RPMI8226 (cell line): ENCODE measurements around the gene VMP1.

Experiments
- DNase-seq: peaks from one replicate; pipeline ENCODE4 v3.0.0-alpha.2; 2015

The VMP1 gene

GRCh38 chr17:59707149-59707970, at the start of gene VMP1, which contains the start of gene PTRH2:
Gene VMP1, plus strand, starts transcription at chr17:59707654. Its CDS starts 23,793 bp downstream, at chr17:59731447.
Gene PTRH2, minus strand, starts transcription at chr17:59707430. Its CDS starts 9,452 bp downstream, at chr17:59697978.
- peak; percentile 99 for DNase-seq

- DNase-seq = no peak
Observed at GRCh38 chr17:59666235-59666634, 41.2 kb upstream of the VMP1 start.

GRCh38 chr17:59668816-59669215, 38.6 kb upstream of the VMP1 start:
- DNase-seq = no peak

- no peak for DNase-seq
Observed at GRCh38 chr17:59669411-59669810, 38.0 kb upstream of the VMP1 start.

GRCh38 chr17:59669944-59670343, 37.5 kb upstream of the VMP1 start:
- DNase-seq = no peak

- no peak for DNase-seq
Observed at GRCh38 chr17:59671386-59671785, 36.1 kb upstream of the VMP1 start.

GRCh38 chr17:59675231-59675630, 32.2 kb upstream of the VMP1 start:
- no peak for DNase-seq

- no peak for DNase-seq
Observed at GRCh38 chr17:59676716-59677115, 30.7 kb upstream of the VMP1 start.

GRCh38 chr17:59678918-59679317, 28.5 kb upstream of the VMP1 start:
- DNase-seq = no peak

GRCh38 chr17:59680314-59680713, 27.1 kb upstream of the VMP1 start:
- DNase-seq = no peak

GRCh38 chr17:59683283-59683682, 24.2 kb upstream of the VMP1 start:
- DNase-seq = no peak

GRCh38 chr17:59684967-59685366, 22.5 kb upstream of the VMP1 start:
- no peak for DNase-seq

GRCh38 chr17:59688008-59688407, 19.4 kb upstream of the VMP1 start:
- DNase-seq = no peak

GRCh38 chr17:59688496-59688895, 19.0 kb upstream of the VMP1 start:
- no peak for DNase-seq

GRCh38 chr17:59693582-59693981, 13.9 kb upstream of the VMP1 start:
- DNase-seq = no peak

- no peak for DNase-seq
Observed at GRCh38 chr17:59694344-59694743, 13.1 kb upstream of the VMP1 start.

- DNase-seq = no peak
Observed at GRCh38 chr17:59695945-59696681, 11.3 kb upstream of the VMP1 start.

- no peak for DNase-seq
Observed at GRCh38 chr17:59696682-59697277, 10.7 kb upstream of the VMP1 start.

- DNase-seq = no peak
Observed at GRCh38 chr17:59698143-59698542, 9.3 kb upstream of the VMP1 start.

- DNase-seq = no peak
Observed at GRCh38 chr17:59699218-59699617, 8.2 kb upstream of the VMP1 start.

- no peak for DNase-seq
Observed at GRCh38 chr17:59699786-59700185, 7.7 kb upstream of the VMP1 start.

GRCh38 chr17:59702304-59702703, 5.2 kb upstream of the VMP1 start:
- DNase-seq = no peak

- no peak for DNase-seq
Observed at GRCh38 chr17:59707971-59708430, 547 bp downstream of the VMP1 start.

GRCh38 chr17:59711936-59712335, 4.5 kb downstream of the VMP1 start:
- DNase-seq = no peak
